ENCODE data around the gene CREG1. TPM values are rescaled to one million over a fixed set of nuclear protein-coding genes. Genes with fewer than 3 reads are reported as not detected.

Gene CREG1
- total and polyA plus RNA-seq, 4 donors = 86.8 to 123 (median 95.8) TPM

GRCh38 chr1:167502192-167502551 lies 51.4 kb downstream of the CREG1 start:
- 76% methylated on average over 5 of the region's 5 CpGs for WGBS
- no peaks in the 10 kb centered on the region for H3K4me1 ChIP-seq (ENCODE audit: control insufficient read depth in 4 of 4, insufficient read depth in 4 of 4, low read length in 3 of 4)
- no peak overlapping the region for H3K27ac ChIP-seq (ENCODE audit: low read depth in 1 of 2, low read length in 2 of 2)
- H3K36me3 ChIP-seq (ENCODE audit: control insufficient read depth in 4 of 4, insufficient read depth in 3 of 4, low read depth in 1 of 4, low read length in 3 of 4) = no peaks in the 10 kb centered on the region
- DNase-seq (ENCODE audit: low spot score) = no peak
- H3K27me3 ChIP-seq (ENCODE audit: control insufficient read depth in 4 of 4, insufficient read depth in 4 of 4, low read length in 3 of 4) = peaks cover 0 to 7% (median 0%) of the 10 kb centered on the region in 4 donors
- TF ChIP-seq HNF4A (conservative IDR thresholded peaks at IDR 0.05) (no peak), FOXA1 (IDR thresholded peaks at IDR 0.05) (no peak), MAX (IDR thresholded peaks at IDR 0.05) (no peak), ZBTB33 (IDR thresholded peaks at IDR 0.05) (no peak), EGR1 (IDR thresholded peaks at IDR 0.05; ENCODE audit: low read depth in 2 of 2) (no peak), GABPA (IDR thresholded peaks at IDR 0.05 in 1 of 2, conservative IDR thresholded peaks at IDR 0.05 in 1 of 2) (no peak), RXRA (IDR thresholded peaks at IDR 0.05) (no peak), RAD21 (IDR thresholded peaks at IDR 0.05) (no peak), HNF4G (IDR thresholded peaks at IDR 0.05) (no peak), YY1 (IDR thresholded peaks at IDR 0.05) (no peak), JUND (IDR thresholded peaks at IDR 0.05) (no peak), FOXA2 (IDR thresholded peaks at IDR 0.05) (no peak), NR2F2 (IDR thresholded peaks at IDR 0.05) (no peak), SP1 (IDR thresholded peaks at IDR 0.05) (no peak), CTCF (IDR thresholded peaks at IDR 0.05; ENCODE audit: low read depth, low read length, missing input control) (no peak), TAF1 (conservative IDR thresholded peaks at IDR 0.05) (no peak)
- TF ChIP-seq, protein P1, sequence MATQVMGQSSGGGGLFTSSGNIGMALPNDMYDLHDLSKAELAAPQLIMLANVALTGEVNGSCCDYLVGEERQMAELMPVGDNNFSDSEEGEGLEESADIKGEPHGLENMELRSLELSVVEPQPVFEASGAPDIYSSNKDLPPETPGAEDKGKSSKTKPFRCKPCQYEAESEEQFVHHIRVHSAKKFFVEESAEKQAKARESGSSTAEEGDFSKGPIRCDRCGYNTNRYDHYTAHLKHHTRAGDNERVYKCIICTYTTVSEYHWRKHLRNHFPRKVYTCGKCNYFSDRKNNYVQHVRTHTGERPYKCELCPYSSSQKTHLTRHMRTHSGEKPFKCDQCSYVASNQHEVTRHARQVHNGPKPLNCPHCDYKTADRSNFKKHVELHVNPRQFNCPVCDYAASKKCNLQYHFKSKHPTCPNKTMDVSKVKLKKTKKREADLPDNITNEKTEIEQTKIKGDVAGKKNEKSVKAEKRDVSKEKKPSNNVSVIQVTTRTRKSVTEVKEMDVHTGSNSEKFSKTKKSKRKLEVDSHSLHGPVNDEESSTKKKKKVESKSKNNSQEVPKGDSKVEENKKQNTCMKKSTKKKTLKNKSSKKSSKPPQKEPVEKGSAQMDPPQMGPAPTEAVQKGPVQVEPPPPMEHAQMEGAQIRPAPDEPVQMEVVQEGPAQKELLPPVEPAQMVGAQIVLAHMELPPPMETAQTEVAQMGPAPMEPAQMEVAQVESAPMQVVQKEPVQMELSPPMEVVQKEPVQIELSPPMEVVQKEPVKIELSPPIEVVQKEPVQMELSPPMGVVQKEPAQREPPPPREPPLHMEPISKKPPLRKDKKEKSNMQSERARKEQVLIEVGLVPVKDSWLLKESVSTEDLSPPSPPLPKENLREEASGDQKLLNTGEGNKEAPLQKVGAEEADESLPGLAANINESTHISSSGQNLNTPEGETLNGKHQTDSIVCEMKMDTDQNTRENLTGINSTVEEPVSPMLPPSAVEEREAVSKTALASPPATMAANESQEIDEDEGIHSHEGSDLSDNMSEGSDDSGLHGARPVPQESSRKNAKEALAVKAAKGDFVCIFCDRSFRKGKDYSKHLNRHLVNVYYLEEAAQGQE (IDR thresholded peaks at IDR 0.05) = no peak
- TF ChIP-seq, protein P2, sequence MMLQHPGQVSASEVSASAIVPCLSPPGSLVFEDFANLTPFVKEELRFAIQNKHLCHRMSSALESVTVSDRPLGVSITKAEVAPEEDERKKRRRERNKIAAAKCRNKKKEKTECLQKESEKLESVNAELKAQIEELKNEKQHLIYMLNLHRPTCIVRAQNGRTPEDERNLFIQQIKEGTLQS (IDR thresholded peaks at IDR 0.05) = no peak
- H3K9ac ChIP-seq (ENCODE audit: low read depth in 1 of 2, low read length in 2 of 2) = no peak overlapping the region
- no peaks in the 10 kb centered on the region for H3K9me3 ChIP-seq (ENCODE audit: control insufficient read depth in 4 of 4, low read length in 3 of 4)
- H3K4me3 ChIP-seq (ENCODE audit: low read depth in 1 of 3, low read length in 3 of 3) = no peak overlapping the region

All from liver (tissue), 9 donors.